AML-193 (cell line): ENCODE data around the gene RGS19.

Source experiments
- DNase-seq, 2 experiments: peaks; one replicate each; lab custom pipeline; 2025; lab: John Stamatoyannopoulos, UW

Gene RGS19

GRCh38 chr20:64063389-64064144 is 15.8 kb downstream of the RGS19 start:
- no peak for DNase-seq

GRCh38 chr20:64062596-64063388 is 16.5 kb downstream of the RGS19 start, which contains the start of gene TCEA2:
TCEA2 (plus strand) TSS chr20:64063198; CDS start chr20:64063313, 115 bp downstream.
- peak; percentile 83 to 88 for DNase-seq

- DNase-seq: no peak
Observed at GRCh38 chr20:64062276-64062595, 17.1 kb downstream of the RGS19 start.

GRCh38 chr20:64058536-64058935 is 20.8 kb downstream of the RGS19 start:
- DNase-seq: no peak

GRCh38 chr20:64057628-64058498 is 21.5 kb downstream of the RGS19 start:
- peak; percentile 26 to 43 for DNase-seq

GRCh38 chr20:64056889-64057627 is 22.3 kb downstream of the RGS19 start:
- no peak for DNase-seq

GRCh38 chr20:64056639-64056888 is 22.8 kb downstream of the RGS19 start:
- DNase-seq: no peak

GRCh38 chr20:64055893-64056638 is 23.3 kb downstream of the RGS19 start:
- DNase-seq: no peak

- DNase-seq: no peak
Observed at GRCh38 chr20:64055396-64055892, 23.9 kb downstream of the RGS19 start.

- DNase-seq: no peak
Observed at GRCh38 chr20:64053841-64054661, 25.3 kb downstream of the RGS19 start.

GRCh38 chr20:64052987-64053840 is 26.1 kb downstream of the RGS19 start:
- DNase-seq: no peak

- DNase-seq: no peak
Observed at GRCh38 chr20:64052326-64052722, 27.0 kb downstream of the RGS19 start.

- DNase-seq: no peak
Observed at GRCh38 chr20:64051561-64052325, 27.6 kb downstream of the RGS19 start.

GRCh38 chr20:64051033-64051452 is 28.3 kb downstream of the RGS19 start:
- DNase-seq: no peak

- peak in 1 of 2 experiments; percentile 19 for DNase-seq
Observed at GRCh38 chr20:64050261-64051032, 28.9 kb downstream of the RGS19 start.

GRCh38 chr20:64049878-64050260 is 29.4 kb downstream of the RGS19 start:
- DNase-seq: no peak

GRCh38 chr20:64049060-64049877 is 30.0 kb downstream of the RGS19 start, which contains the start of gene SOX18:
SOX18 (minus strand) TSS chr20:64049639; CDS start chr20:64049516, 123 bp downstream.
- peak; percentile 14 to 22 for DNase-seq
